HUES6 (cell line): ENCODE measurements around the gene C19orf85.

Experiments
- H3K27ac ChIP-seq: 2 replicates; pipeline ENCODE4 v1.7.0; 2013; ENCODE audit warnings: low read depth, mild to moderate bottlenecking, low read length, inconsistent platforms
- H3K27me3 ChIP-seq: 2 replicates; pipeline ENCODE4 v1.6.1; 2013; ENCODE audit warnings: low read length; ENCODE audit not compliant: control insufficient read depth, insufficient read depth
- H3K36me3 ChIP-seq: 2 replicates; pipeline ENCODE4 v1.6.1; 2013; ENCODE audit warnings: low read length; ENCODE audit not compliant: control insufficient read depth, insufficient read depth
- H3K4me1 ChIP-seq: 2 replicates; pipeline ENCODE4 v1.6.1; 2013; ENCODE audit warnings: low read length; ENCODE audit not compliant: control insufficient read depth, insufficient read depth
- H3K4me3 ChIP-seq: 2 replicates; pipeline ENCODE4 v1.5.1; 2013; ENCODE audit warnings: low read depth, low read length
- H3K9ac ChIP-seq: one replicate; pipeline ENCODE4 v1.6.1; 2013; ENCODE audit warnings: mild to moderate bottlenecking, low read length
- H3K9me3 ChIP-seq: 2 replicates; pipeline ENCODE4 v1.6.1; 2013; ENCODE audit warnings: low read depth, low read length; ENCODE audit not compliant: control insufficient read depth, insufficient read depth

C19orf85 gene

DNA sequence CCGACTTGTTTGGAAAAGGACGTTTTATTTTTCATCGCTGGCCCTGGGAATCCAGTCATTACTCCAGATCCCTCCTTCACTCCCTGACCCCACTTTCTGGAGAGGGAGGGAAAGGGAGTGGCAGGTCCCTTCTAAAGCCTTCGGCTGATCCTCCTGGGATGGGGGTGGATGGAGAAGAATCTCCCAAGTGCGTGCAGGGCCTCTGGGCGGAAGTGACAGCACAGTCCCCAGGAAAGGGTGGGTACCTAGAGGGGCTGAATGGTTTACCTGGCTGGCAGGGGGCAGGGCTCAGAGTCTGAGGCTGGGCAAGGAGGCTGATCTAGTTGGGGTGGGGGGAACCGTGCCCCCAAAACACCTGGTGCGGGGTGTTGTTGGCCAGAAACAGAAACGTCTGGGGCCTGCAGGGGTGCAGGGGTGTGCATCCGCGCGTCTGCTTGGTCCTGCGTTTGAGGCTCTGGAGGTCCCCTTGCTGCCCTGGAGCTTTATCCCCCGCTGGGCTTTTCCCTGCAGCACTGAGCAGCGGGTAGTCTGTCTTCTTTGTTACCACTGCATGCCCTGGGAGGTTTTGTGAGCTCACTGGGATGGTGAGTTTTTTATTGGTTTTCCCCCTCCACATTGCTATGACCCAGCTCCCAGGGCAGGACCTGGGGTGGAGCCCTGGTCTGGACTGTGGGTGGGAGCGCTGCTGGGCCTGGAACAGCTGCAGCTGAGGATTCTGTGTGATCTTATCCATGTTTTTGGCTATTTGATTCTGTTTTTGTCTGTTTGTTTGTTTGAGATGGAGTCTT is 8.9 kb upstream of the C19orf85 start:
- Histone ChIP-seq H3K27me3 (no peaks in the 10 kb centered on the region), H3K36me3 (no peaks in the 10 kb centered on the region), H3K4me3 (peak overlapping the region; percentile 27; the same call in 1 of the 2 replicates), H3K27ac (peak overlapping the region; percentile 44; the same call in 1 of the 2 replicates), H3K4me1 (peaks cover 26% of the 10 kb centered on the region), H3K9me3 (no peaks in the 10 kb centered on the region), H3K9ac (peak overlapping the region; percentile 59)

- Histone ChIP-seq H3K9me3 (no peaks in the 10 kb centered on the region), H3K4me1 (peaks cover 28% of the 10 kb centered on the region), H3K9ac (no peak overlapping the region), H3K27ac (no peak overlapping the region), H3K4me3 (no peak overlapping the region), H3K27me3 (peaks cover 8% of the 10 kb centered on the region; the same call in 1 of the 2 replicates), H3K36me3 (no peaks in the 10 kb centered on the region)
Measured at GRCh38 chr19:55472463-55472862, 7.9 kb upstream of the C19orf85 start.

DNA sequence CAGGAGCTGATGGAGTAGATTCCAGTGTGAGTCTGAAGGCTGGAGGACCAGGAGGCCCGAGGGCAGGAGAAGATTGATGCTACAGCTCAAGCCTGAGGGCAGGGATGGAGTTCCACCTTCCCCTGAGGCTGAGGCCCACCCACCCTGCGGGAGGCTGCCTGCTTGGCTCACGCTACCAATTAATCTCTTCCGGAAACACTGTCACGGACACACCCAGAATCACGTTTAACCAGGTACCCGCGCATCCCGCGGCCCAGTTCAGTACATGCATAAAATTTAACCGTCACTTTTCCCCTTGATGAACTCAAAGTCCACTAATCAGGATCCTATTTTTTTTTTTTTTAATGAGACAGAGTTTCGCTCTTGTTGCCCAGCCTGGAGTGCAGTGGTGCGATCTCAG is 6.7 kb upstream of the C19orf85 start:
- H3K36me3 ChIP-seq, result no peaks in the 10 kb centered on the region
- H3K9ac ChIP-seq, result no peak overlapping the region
- H3K27ac ChIP-seq, result no peak overlapping the region
- peaks cover 30% of the 10 kb centered on the region for H3K4me1 ChIP-seq
- H3K27me3 ChIP-seq, result peaks cover 20% of the 10 kb centered on the region; the same call in 1 of the 2 replicates
- H3K9me3 ChIP-seq, result no peaks in the 10 kb centered on the region
- H3K4me3 ChIP-seq, result no peak overlapping the region

- no peak overlapping the region for H3K4me3 ChIP-seq
Measured at GRCh38 chr19:55468054-55468393, 3.5 kb upstream of the C19orf85 start.

DNA sequence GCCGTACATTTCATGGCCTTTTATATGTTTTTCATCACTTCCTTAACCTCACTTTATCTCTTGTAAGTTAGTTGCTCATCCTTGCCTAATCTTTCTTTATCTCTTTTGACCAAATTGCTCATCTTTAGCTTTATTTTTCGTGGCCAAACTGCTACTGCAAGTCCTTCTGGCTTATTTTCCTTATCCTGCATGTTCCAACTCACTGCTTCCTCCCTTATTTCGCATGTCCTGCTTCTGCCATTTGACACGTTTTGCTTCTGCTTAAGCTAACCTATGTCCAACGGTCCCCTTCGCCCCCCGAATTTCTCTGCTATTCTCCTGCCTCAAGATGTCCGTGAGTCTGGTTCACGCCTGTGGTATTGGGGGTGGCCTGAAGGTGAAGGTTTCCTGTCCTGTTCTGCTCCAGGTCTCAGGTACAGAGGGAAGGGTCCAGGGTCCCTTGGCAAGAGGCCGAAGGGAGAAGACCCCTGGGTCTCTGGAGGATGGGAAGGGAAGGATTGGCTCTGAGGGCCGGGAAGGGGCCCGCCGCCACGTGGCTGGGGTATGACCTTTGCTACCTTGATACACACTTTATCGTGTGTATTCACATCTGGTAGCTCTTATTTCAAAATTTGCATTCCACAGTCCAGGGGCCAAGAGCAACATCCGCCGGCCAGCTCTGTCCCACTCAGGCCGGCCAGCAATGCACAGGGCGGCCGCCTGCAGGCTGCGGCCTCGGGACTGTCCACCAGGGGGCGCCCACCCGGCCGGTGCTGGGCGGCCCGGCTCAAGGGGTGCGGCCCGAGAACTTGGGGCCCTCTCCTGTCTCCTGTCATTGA is 2.9 kb upstream of the C19orf85 start:
- H3K9ac ChIP-seq, result no peak overlapping the region
- no peak overlapping the region for H3K27ac ChIP-seq
- H3K27me3 ChIP-seq, result peaks cover 58% of the 10 kb centered on the region
- H3K9me3 ChIP-seq, result no peaks in the 10 kb centered on the region
- no peaks in the 10 kb centered on the region for H3K36me3 ChIP-seq
- peaks cover 29% of the 10 kb centered on the region for H3K4me1 ChIP-seq
- no peak overlapping the region for H3K4me3 ChIP-seq

More at GRCh38 chr19:55468054-55468393, 3.5 kb upstream of the C19orf85 start:
- Histone ChIP-seq H3K9me3 (no peaks in the 10 kb centered on the region), H3K9ac (no peak overlapping the region), H3K4me1 (peaks cover 31% of the 10 kb centered on the region), H3K27ac (no peak overlapping the region), H3K27me3 (peaks cover 52% of the 10 kb centered on the region), H3K36me3 (no peaks in the 10 kb centered on the region)

GRCh38 chr19:55466241-55466614 is 1.7 kb upstream of the C19orf85 start:
- Histone ChIP-seq H3K4me3 (no peak overlapping the region), H3K27me3 (peaks cover 62% of the 10 kb centered on the region), H3K27ac (no peak overlapping the region), H3K9ac (no peak overlapping the region), H3K36me3 (no peaks in the 10 kb centered on the region), H3K9me3 (no peaks in the 10 kb centered on the region), H3K4me1 (peaks cover 29% of the 10 kb centered on the region)

- no peak overlapping the region for H3K9ac ChIP-seq
- no peak overlapping the region for H3K4me3 ChIP-seq
- H3K27me3 ChIP-seq, result peaks cover 62% of the 10 kb centered on the region
- no peaks in the 10 kb centered on the region for H3K9me3 ChIP-seq
- no peaks in the 10 kb centered on the region for H3K36me3 ChIP-seq
- H3K4me1 ChIP-seq, result peaks cover 31% of the 10 kb centered on the region
- H3K27ac ChIP-seq, result no peak overlapping the region
Measured at GRCh38 chr19:55465460-55466240, 1.1 kb upstream of the C19orf85 start.

DNA sequence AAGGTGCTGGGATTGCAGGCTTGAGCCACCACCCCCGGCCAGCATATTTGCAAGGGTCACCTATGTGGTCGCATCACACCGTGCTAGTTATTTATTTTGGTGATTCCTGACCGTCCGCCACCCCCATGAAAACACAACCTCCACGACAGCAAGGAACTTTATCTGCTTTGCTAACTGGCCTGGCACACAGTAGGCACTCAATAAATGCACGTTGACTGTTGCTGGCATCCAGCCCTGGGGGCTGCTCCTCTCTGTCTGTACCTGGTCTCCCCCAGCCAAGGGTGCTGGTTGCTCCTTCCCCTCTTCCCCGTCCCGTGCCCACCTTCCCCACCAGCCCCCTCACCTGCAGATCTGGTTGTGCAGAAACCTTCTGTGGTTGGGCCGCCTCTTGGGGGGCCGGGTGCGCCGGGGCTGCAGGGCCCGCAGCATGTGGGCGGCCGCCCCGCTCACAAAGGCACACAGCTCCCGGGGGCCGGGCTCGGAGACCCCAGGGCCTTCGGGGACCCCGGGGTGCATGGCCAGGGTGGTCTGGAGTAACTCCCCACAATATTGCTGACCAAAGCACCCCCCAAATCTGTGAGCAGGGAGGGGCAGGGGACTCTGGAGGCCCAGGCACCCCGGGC is 401 bp downstream of the C19orf85 start:
- peak overlapping the region; percentile 43 for H3K9ac ChIP-seq
- no peaks in the 10 kb centered on the region for H3K36me3 ChIP-seq
- peaks cover 41% of the 10 kb centered on the region for H3K4me1 ChIP-seq
- peak overlapping the region; percentile 56; the same call in 1 of the 2 replicates for H3K27ac ChIP-seq
- peak overlapping the region; percentile 52 for H3K4me3 ChIP-seq
- no peaks in the 10 kb centered on the region for H3K9me3 ChIP-seq
- peaks cover 62% of the 10 kb centered on the region for H3K27me3 ChIP-seq

DNA sequence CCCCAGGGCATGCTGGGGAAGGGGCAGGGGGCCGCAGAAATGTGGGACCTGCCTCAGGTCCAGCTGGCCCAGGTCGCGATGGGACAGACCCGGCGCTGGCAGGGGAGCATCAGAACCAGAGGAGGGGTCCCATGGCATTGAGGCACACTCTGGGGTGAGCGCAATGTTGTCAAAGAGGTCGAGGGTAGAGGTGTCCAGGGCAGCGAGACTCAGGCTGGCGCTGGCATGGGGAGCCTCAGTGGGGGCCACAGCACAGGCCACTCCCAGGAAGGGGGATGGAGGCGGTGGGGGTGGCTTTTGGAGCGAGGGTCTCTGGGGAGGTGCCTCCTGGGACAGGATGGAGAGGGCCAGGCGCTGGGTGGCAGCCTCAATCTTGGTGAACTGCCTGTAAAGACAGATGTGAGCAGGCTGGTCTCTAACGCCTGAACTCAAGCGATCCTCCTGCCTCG is 944 bp downstream of the C19orf85 start:
- H3K4me3 ChIP-seq, result peak overlapping the region; percentile 52
- peak overlapping the region; percentile 43 for H3K9ac ChIP-seq
- H3K36me3 ChIP-seq, result no peaks in the 10 kb centered on the region
- no peaks in the 10 kb centered on the region for H3K9me3 ChIP-seq
- peaks cover 62% of the 10 kb centered on the region for H3K27me3 ChIP-seq
- H3K4me1 ChIP-seq, result peaks cover 41% of the 10 kb centered on the region
- H3K27ac ChIP-seq, result no peak overlapping the region

DNA sequence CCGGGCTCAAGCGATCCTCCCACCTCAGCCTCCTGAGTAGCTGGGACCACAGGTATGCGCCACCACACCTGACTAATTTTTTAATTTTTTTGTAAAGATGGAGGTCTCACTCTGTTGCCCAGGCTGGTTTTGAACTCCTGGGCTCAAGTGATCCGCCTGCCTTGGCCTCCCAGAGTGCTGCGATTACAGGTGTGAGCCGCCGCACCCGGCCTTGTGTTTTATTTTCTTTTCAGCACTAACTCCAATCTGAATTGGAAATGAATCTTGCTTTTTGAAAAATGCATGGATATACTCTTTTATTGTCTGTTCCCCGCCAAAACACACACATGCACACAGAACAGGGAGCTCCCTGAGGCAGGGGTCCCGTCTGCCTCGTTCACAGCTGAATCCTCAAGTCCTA is 1.8 kb downstream of the C19orf85 start:
- H3K27ac ChIP-seq, result no peak overlapping the region
- no peaks in the 10 kb centered on the region for H3K36me3 ChIP-seq
- H3K9me3 ChIP-seq, result no peaks in the 10 kb centered on the region
- H3K4me1 ChIP-seq, result peaks cover 41% of the 10 kb centered on the region
- peaks cover 57% of the 10 kb centered on the region for H3K27me3 ChIP-seq
- H3K9ac ChIP-seq, result no peak overlapping the region
- no peak overlapping the region for H3K4me3 ChIP-seq
